ENCODE measurements around the gene RPS19. TPM values are rescaled to one million over a fixed set of nuclear protein-coding genes. Genes with fewer than 3 reads are reported as not detected.
"Not testable (repeated sequence)": the region's sequence is repeated elsewhere in the genome, so short reads cannot be mapped to it uniquely, and the experiment has no call there.

RPS19 gene
- total RNA-seq, 2 experiments from 2014 or later = 2,342 to 3,204 TPM

DNA sequence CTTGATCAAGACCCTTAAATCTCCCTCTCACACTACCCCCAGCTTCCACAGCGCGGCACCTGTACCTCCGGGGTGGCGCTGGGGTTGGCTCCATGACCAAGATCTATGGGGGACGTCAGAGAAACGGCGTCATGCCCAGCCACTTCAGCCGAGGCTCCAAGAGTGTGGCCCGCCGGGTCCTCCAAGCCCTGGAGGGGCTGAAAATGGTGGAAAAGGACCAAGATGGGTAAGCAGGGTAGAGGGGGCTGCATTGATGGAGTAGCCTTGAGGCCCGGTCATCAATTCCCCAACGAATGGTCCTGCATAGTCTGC, 8.9 kb downstream of the RPS19 start:
- Mint-ChIP-seq H3K9me3 (ENCODE audit: low read depth) (no peaks in the 10 kb centered on the region), H3K4me1 (peaks cover 82% of the 10 kb centered on the region)
- POLR2A ChIA-PET = interaction anchor here (0.9 to 1.4 kb wide), 4 partner anchors 8 to 76 kb away, joined by 3 to 5 read pairs (median 4); partner anchors contain the start of genes CD79A and RPS19

GRCh38 chr19:41869374-41869955, 9.4 kb downstream of the RPS19 start:
- ChIA-PET POLR2A (interaction anchor here (0.7 to 1.4 kb wide), 4 partner anchors 8 to 414 kb away, joined by 3 to 5 read pairs (median 4); partner anchors contain the start of genes CD79A and RPS19), CTCF (interaction anchor here (6.1 kb wide), 1 partner anchor 81 kb away, joined by 40 read pairs; no protein-coding TSS in a partner anchor)
- DNase-seq (no peak), ATAC-seq (no peak)
- Mint-ChIP-seq H3K36me3 (ENCODE audit: low read depth) (peaks cover 63% of the 10 kb centered on the region), H3K27ac (peak overlapping the region; percentile 85), H3K9me3 (ENCODE audit: low read depth) (no peaks in the 10 kb centered on the region), H3K27me3 (no peaks in the 10 kb centered on the region), H3K4me3 (no peak overlapping the region), H3K4me1 (peaks cover 82% of the 10 kb centered on the region)
- intact Hi-C loops (cut with DNase I, micrococcal nuclease) = no loop called here

More for the DNA sequence above, 8.9 kb downstream of the RPS19 start:
- H3K27me3 Mint-ChIP-seq = no peaks in the 10 kb centered on the region
- intact Hi-C loops (cut with DNase I, micrococcal nuclease) = no loop called here
- CTCF ChIA-PET = interaction anchor here (0.8 to 1.4 kb wide), 3 partner anchors 9 to 83 kb away, joined by 3 to 6 read pairs (median 4); partner anchors contain the start of gene RPS19
- ATAC-seq (no peak), DNase-seq (no peak)
- no peak overlapping the region for H3K4me3 Mint-ChIP-seq
- peak overlapping the region; percentile 85 for H3K27ac Mint-ChIP-seq
- peaks cover 68% of the 10 kb centered on the region for H3K36me3 Mint-ChIP-seq (ENCODE audit: low read depth)

- POLR2A ChIA-PET = interaction anchor here (0.6 to 2.6 kb wide), 7 partner anchors 8 to 1657 kb away, joined by 3 to 40 read pairs (median 4); partner anchors contain the start of gene RPS19
- Mint-ChIP-seq H3K27me3 (no peaks in the 10 kb centered on the region), H3K4me1 (peaks cover 78% of the 10 kb centered on the region), H3K36me3 (ENCODE audit: low read depth) (peaks cover 54% of the 10 kb centered on the region), H3K9me3 (ENCODE audit: low read depth) (no peaks in the 10 kb centered on the region), H3K4me3 (no peak overlapping the region), H3K27ac (peak overlapping the region; percentile 85)
- intact Hi-C loops (cut with DNase I, micrococcal nuclease) = loop anchor here in 1 of 2 experiments (5.0 kb wide), 1 partner anchor 252 kb away; no protein-coding TSS in a partner anchor
- CTCF ChIA-PET = interaction anchor here (0.6 to 6.1 kb wide), 6 partner anchors 15 to 188 kb away, joined by 3 to 62 read pairs (median 6); partner anchors contain the start of gene ARHGEF1
- ATAC-seq (peak; percentile 37), DNase-seq (peak; percentile 65)
These were observed 10.4 kb downstream of the RPS19 start for GRCh38 chr19:41870401-41870873.

- intact Hi-C loops (cut with DNase I, micrococcal nuclease) = loop anchor here (1.0 to 5.0 kb wide), 5 partner anchors 11 to 251 kb away; partner anchors contain the start of gene RPS19 (in 2 of the 2)
- peaks cover 48% of the 10 kb centered on the region for H3K36me3 Mint-ChIP-seq (ENCODE audit: low read depth)
- H3K27me3 Mint-ChIP-seq = no peaks in the 10 kb centered on the region
- CTCF ChIA-PET = interaction anchor here (0.6 to 6.1 kb wide), 15 partner anchors 9 to 508 kb away, joined by 3 to 62 read pairs (median 6); partner anchors contain the start of genes ARHGEF1, B9D2 and RPS19
- peak overlapping the region; percentile 88 for H3K27ac Mint-ChIP-seq
- H3K4me1 Mint-ChIP-seq = peaks cover 79% of the 10 kb centered on the region
- peak; percentile 73 for ATAC-seq
- H3K4me3 Mint-ChIP-seq = peak overlapping the region; percentile 35
- DNase-seq = peak; percentile 86
- H3K9me3 Mint-ChIP-seq (ENCODE audit: low read depth) = no peaks in the 10 kb centered on the region
- POLR2A ChIA-PET = interaction anchor here (0.6 to 2.6 kb wide), 8 partner anchors 9 to 340 kb away, joined by 3 to 40 read pairs (median 4); partner anchors contain the start of gene RPS19
These were observed 11.7 kb downstream of the RPS19 start for GRCh38 chr19:41871573-41872383.

DNA sequence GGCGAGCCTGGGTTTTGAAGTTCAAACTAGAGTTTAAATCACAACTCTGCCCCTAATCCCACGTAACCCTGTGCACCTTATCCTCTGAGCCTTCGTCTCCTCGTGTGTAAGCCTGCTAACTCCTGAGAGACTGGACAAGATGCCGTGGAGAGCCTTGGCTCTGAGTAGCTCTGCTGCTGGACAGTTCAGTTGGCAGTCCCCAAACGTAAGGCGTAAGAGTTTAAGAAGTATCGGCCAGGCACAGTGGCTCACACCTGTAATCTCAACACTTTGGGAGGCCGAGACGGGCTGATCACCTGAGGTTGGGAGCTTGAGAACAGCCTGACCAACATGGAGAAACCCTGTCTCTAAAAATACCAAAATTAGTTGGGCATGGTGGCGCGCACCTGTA, 12.3 kb downstream of the RPS19 start:
- Mint-ChIP-seq H3K4me1 (peaks cover 83% of the 10 kb centered on the region), H3K27ac (peak overlapping the region; percentile 88), H3K9me3 (ENCODE audit: low read depth) (no peaks in the 10 kb centered on the region), H3K36me3 (ENCODE audit: low read depth) (peaks cover 45% of the 10 kb centered on the region), H3K4me3 (no peak overlapping the region), H3K27me3 (no peaks in the 10 kb centered on the region)
- ChIA-PET CTCF (interaction anchor here (0.6 to 6.1 kb wide), 12 partner anchors 10 to 86 kb away, joined by 3 to 62 read pairs (median 7); partner anchors contain the start of genes ARHGEF1 and RPS19), POLR2A (interaction anchor here (0.6 to 2.6 kb wide), 6 partner anchors 12 to 102 kb away, joined by 3 to 13 read pairs (median 6); partner anchors contain the start of gene RPS19)
- intact Hi-C loops (cut with DNase I, micrococcal nuclease) = loop anchor here (2.0 to 5.0 kb wide), 2 partner anchors 62 to 250 kb away; no protein-coding TSS in a partner anchor
- DNase-seq (no peak), ATAC-seq (no peak)

DNA sequence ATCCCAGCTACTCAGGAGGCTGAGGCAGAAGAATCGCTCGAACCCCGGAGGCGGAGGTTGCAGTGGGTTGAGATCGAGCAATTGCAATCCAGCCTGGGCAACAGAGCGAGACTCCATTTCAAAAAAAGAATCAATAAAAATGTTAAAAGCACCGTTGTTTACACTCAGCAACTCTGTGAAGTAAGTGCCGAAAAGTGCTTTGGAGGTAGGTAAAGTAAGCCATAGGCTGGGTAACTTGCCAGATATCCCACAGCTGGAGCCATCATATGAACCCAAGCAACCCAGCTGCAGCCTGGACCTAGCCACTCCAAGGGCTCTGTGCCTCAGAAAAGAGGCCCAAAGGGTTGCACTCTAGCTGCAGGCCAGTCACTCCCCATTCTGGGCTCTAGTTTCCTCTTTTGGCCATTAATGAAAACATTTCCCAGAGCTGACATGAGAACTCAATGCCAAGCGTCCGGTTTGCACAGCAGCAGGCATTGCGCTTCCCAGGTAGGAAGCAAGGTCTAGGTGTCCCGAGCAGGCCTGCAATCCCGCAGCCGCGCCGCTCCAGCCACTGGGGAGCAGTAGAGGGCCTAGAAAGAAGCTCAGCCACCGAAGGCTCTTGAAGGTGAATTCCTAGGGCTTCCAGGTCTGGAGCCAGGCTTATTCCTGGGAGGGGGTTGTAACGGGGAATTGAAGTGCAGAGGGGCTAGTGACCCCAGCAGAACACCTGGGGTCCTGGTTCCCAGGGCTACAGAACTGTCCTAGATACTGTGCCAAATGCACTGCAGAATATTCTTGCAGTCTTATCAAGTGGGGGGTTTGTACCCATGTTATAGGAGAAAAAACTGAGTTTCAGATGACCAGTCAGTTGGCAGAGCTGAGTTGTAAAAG, 13.0 kb downstream of the RPS19 start:
- Mint-ChIP-seq H3K4me3 (no peak overlapping the region), H3K4me1 (peaks cover 84% of the 10 kb centered on the region), H3K27ac (peak overlapping the region; percentile 88), H3K27me3 (no peaks in the 10 kb centered on the region), H3K36me3 (ENCODE audit: low read depth) (peaks cover 40% of the 10 kb centered on the region), H3K9me3 (ENCODE audit: low read depth) (no peaks in the 10 kb centered on the region)
- DNase-seq (peak; percentile 84), ATAC-seq (no peak)
- CTCF ChIA-PET = interaction anchor here (0.6 to 6.1 kb wide), 18 partner anchors 10 to 127 kb away, joined by 3 to 62 read pairs (median 4); partner anchors contain the start of genes ARHGEF1 and RPS19
- POLR2A ChIA-PET = interaction anchor here (0.6 to 2.1 kb wide), 7 partner anchors 10 to 329 kb away, joined by 3 to 13 read pairs (median 3); partner anchors contain the start of gene RPS19
- intact Hi-C loops (cut with DNase I, micrococcal nuclease) = loop anchor here (1.0 to 5.0 kb wide), 5 partner anchors 14 to 249 kb away; no protein-coding TSS in a partner anchor

- Mint-ChIP-seq H3K36me3 (ENCODE audit: low read depth) (peaks cover 19% of the 10 kb centered on the region), H3K4me3 (peak overlapping the region; percentile 0), H3K27ac (peak overlapping the region; percentile 74), H3K4me1 (peaks cover 72% of the 10 kb centered on the region)
- CTCF ChIA-PET = interaction anchor here (1.0 to 2.2 kb wide), 4 partner anchors 9 to 70 kb away, joined by 4 to 7 read pairs (median 6); no protein-coding TSS in a partner anchor
- intact Hi-C loops (cut with DNase I, micrococcal nuclease) = loop anchor here (1.0 kb wide), 2 partner anchors 8 to 69 kb away; no protein-coding TSS in a partner anchor
- not testable (repeated sequence) for DNase-seq; H3K9me3 Mint-ChIP-seq (ENCODE audit: low read depth); ATAC-seq; H3K27me3 Mint-ChIP-seq
- POLR2A ChIA-PET = interaction anchor here (0.9 to 1.2 kb wide), 6 partner anchors 9 to 159 kb away, joined by 3 to 7 read pairs (median 4); partner anchors contain the start of gene RPS19
These were observed 15.9 kb downstream of the RPS19 start for GRCh38 chr19:41875973-41876372.

DNA sequence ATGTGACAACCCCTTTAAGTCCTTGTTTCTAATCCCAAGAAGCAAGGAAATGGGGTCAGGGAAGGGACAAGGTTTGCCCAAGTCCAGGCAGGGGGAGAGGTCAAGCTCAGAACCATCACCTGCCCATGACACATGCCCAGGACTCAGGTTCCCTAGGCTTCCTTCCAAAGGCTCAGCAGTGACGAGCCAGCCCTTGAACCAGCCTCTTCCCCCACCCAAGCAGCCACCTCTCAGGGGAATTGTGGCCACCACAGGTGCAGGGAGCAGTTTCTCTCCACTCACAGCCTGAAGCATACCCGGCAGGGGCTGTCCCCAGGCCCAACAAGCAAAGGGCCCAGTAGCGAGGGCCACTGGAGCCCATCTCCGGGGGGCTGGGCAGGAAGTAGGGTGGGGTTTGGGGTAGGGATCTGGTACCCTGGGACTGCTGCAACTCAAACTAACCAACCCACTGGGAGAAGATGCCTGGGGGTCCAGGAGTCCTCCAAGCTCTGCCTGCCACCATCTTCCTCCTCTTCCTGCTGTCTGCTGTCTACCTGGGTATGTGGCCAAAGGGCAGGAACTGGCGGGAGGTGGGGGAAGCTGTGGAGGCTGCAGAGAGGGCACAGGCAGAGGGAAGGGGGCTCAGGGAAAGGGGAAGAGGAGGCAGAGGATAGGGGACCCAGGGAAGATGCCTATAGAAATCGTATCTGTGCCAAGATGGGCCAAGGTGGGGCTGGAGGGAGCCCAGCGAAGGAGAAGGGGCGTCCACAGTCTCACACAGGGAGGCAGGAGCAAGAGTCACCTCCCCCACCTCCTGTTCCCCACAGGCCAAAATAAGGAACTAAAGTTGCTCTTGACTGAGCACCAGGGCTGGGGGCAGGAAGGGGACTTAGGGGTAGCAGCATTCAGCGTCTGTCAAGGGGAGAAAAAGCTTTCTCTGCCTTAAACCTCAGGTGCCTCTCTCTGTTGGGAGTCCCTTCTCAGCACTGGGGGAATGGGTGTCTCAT, 17.1 kb downstream of the RPS19 start, which contains the start of gene CD79A:
TSS of gene CD79A (plus strand) at position 433 of the 986 bp plus-strand sequence. CDS start at position 459, 26 bp downstream.
- DNase-seq (peak; percentile 56), ATAC-seq (no peak)
- POLR2A ChIA-PET = interaction anchor here (1.0 kb wide), 1 partner anchor 8 kb away, joined by 3 read pairs; no protein-coding TSS in a partner anchor
- Mint-ChIP-seq H3K27ac (peak within 1 kb of the TSS; percentile 82), H3K9me3 (ENCODE audit: low read depth) (no peaks in the 10 kb centered on the region), H3K4me3 (peak within 1 kb of the TSS; percentile 28), H3K36me3 (ENCODE audit: low read depth) (peaks cover 9% of the 10 kb centered on the region), H3K27me3 (no peaks in the 10 kb centered on the region), H3K4me1 (peaks cover 67% of the 10 kb centered on the region)
- intact Hi-C loops (cut with DNase I, micrococcal nuclease) = no loop called here
- CTCF ChIA-PET = interaction anchor here (0.6 to 2.2 kb wide), 5 partner anchors 8 to 69 kb away, joined by 3 to 7 read pairs (median 5); no protein-coding TSS in a partner anchor

All from activated CD4-positive, alpha-beta T cell treated with anti-CD3 and anti-CD28 coated beads for 36 hours (primary cell).